Measurements from ENCODE around the gene PCDH7. TPM values are rescaled to one million over a fixed set of nuclear protein-coding genes. Genes with fewer than 3 reads are reported as not detected.

Gene PCDH7
- total and polyA plus RNA-seq, 7 donors: 0.60 to 221 (median 156) TPM

DNA sequence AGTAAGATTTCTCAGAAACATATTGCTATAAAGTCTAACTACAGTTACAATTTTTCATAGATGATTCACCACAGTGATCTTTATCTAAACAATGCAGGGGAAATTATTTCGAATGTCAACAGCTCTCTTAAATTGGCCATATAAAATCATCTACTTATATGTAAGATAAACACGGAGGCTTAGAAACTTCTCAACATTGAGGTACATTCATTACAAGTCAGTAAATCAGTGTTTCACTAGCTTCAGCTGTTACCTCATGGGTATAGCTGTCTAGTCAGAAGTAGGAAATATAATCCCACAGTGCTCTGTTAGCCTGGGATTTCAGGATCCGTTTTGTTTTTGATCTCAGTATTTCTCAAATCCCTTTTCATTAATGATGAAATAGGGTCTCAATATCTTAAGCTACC lies 43.2 kb downstream of the PCDH7 start:
- Histone ChIP-seq H3K9me3 (no peaks in the 10 kb centered on the region), H3K27me3 (no peaks in the 10 kb centered on the region), H3K4me1 (peaks cover 0 to 43% (median 16%) of the 10 kb centered on the region in 4 donors), H3K27ac (peak overlapping the region in 3 of 4 donors; percentile 4 to 36 (median 30)), H3K36me3 (no peaks in the 10 kb centered on the region), H3K4me3 (no peak overlapping the region)
- 14 to 56% methylated on average over 3 of the region's 3 CpGs for WGBS, 2 donors
- TF ChIP-seq, protein P1, sequence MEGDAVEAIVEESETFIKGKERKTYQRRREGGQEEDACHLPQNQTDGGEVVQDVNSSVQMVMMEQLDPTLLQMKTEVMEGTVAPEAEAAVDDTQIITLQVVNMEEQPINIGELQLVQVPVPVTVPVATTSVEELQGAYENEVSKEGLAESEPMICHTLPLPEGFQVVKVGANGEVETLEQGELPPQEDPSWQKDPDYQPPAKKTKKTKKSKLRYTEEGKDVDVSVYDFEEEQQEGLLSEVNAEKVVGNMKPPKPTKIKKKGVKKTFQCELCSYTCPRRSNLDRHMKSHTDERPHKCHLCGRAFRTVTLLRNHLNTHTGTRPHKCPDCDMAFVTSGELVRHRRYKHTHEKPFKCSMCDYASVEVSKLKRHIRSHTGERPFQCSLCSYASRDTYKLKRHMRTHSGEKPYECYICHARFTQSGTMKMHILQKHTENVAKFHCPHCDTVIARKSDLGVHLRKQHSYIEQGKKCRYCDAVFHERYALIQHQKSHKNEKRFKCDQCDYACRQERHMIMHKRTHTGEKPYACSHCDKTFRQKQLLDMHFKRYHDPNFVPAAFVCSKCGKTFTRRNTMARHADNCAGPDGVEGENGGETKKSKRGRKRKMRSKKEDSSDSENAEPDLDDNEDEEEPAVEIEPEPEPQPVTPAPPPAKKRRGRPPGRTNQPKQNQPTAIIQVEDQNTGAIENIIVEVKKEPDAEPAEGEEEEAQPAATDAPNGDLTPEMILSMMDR (IDR thresholded peaks at IDR 0.05): no peak
- TF ChIP-seq POLR2AphosphoS5 (IDR thresholded peaks at IDR 0.05): peak in 1 of 4 donors; percentile 6
- TF ChIP-seq EP300 (IDR thresholded peaks at IDR 0.05): no peak
- TF ChIP-seq POLR2A (IDR thresholded peaks at IDR 0.05): no peak
- DNase-seq: no peak
- intact Hi-C loops (cut with DNase I): no loop called here

DNA sequence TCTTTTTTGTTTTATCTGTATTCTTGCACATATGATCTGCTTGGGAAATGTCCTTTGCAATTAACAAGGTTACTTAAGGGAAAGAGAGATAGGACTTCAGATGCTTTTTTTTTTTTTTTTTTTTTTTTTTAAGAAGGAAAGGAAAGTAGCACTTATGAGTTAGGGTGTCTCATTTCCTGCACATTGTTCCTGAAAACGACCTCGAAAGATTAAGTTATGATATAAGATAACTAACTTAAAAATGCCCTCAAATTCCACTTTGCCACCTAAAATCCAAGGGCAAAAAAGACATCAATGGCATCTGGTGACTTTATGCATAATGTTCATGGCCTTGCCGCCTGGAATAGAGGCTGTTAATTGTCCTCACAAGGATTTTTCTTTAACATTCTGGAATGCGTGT lies 44.9 kb downstream of the PCDH7 start:
- Histone ChIP-seq H3K4me3 (no peak overlapping the region), H3K9me3 (no peaks in the 10 kb centered on the region), H3K27ac (no peak overlapping the region), H3K36me3 (no peaks in the 10 kb centered on the region), H3K4me1 (peaks cover 0 to 56% (median 26%) of the 10 kb centered on the region in 4 donors), H3K27me3 (no peaks in the 10 kb centered on the region)
- no peak for DNase-seq
- TF ChIP-seq POLR2AphosphoS5 (IDR thresholded peaks at IDR 0.05): no peak
- no peak for TF ChIP-seq POLR2A (IDR thresholded peaks at IDR 0.05)
- TF ChIP-seq, protein P1 (IDR thresholded peaks at IDR 0.05): no peak
- intact Hi-C loops (cut with DNase I): no loop called here
- 70 to 83% methylated on average over 4 of the region's 4 CpGs for WGBS, 2 donors

DNA sequence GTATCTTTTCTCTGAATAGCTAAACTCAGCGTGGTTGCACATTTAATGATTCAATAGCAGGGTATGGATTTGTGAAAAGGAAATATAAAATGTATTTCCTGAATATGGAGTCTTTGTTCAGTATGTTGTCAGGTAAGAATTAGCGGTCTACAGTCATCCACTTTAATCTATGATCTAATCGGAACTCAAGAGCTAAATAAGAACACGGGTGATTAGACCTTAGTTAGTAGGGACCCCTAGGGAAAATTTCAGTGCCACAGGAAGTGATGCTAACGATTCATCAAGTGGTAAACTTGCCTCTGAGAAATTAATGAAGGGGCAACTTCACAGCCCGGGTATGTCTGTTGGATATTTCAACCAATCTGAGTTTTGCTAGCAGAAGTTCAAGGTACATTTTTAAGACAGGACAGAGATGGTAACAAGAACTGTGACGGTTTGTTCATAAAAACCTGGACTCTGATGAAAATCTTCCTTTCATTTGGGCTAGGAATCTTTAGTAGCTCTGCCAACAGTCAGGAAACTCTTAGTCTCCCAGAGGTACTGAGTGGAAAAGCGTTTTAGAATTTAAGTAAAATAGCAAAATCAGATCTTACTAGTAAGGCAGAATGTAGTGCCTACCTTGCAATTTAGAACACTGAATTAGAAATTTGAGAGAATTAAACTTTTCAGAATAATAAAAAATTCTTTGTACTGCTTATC lies 47.1 kb downstream of the PCDH7 start:
- H3K4me1 ChIP-seq: peaks cover 0 to 56% (median 34%) of the 10 kb centered on the region in 4 donors
- intact Hi-C loops (cut with DNase I): no loop called here
- WGBS, 2 donors: 84 to 86% methylated on average over 8 of the region's 8 CpGs
- H3K36me3 ChIP-seq: no peaks in the 10 kb centered on the region
- H3K9me3 ChIP-seq: no peaks in the 10 kb centered on the region
- TF ChIP-seq, protein P1 (IDR thresholded peaks at IDR 0.05): no peak
- TF ChIP-seq POLR2AphosphoS5 (IDR thresholded peaks at IDR 0.05) (no peak), EP300 (IDR thresholded peaks at IDR 0.05) (no peak), POLR2A (IDR thresholded peaks at IDR 0.05) (no peak)
- no peak for DNase-seq
- H3K4me3 ChIP-seq: no peak overlapping the region
- H3K27ac ChIP-seq: no peak overlapping the region
- no peaks in the 10 kb centered on the region for H3K27me3 ChIP-seq

- no peak overlapping the region for H3K27ac ChIP-seq
- no peaks in the 10 kb centered on the region for H3K36me3 ChIP-seq
- no peaks in the 10 kb centered on the region for H3K27me3 ChIP-seq
- no peaks in the 10 kb centered on the region for H3K9me3 ChIP-seq
- DNase-seq: no peak
- 59 to 71% methylated on average over 2 of the region's 2 CpGs for WGBS, 2 donors
- TF ChIP-seq POLR2AphosphoS5 (IDR thresholded peaks at IDR 0.05) (no peak), POLR2A (IDR thresholded peaks at IDR 0.05) (no peak)
- peaks cover 0 to 46% (median 26%) of the 10 kb centered on the region in 4 donors for H3K4me1 ChIP-seq
- intact Hi-C loops (cut with DNase I): no loop called here
- H3K4me3 ChIP-seq: no peak overlapping the region
Measured at GRCh38 chr4:30768277-30768676, 48.1 kb downstream of the PCDH7 start.

DNA sequence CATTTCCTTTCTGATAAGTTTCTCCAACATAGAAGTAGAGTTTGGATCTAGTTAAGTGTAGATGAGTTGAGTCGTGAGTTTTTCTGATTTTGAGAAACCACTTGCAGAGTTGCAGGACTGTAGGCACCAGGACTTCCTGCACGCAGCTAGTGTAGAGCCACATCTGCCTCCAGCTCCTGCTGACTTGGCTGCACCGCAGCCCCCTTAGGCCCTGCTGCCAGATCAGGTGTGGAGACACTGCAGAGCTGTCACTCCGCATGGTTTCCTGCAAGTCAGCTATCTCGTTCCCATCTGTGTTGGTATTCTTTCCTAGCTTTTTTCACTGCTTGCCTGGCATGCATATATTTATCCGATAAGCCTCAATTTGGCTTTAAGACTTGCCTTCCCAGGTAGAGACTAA lies 48.9 kb downstream of the PCDH7 start:
- no peak for DNase-seq
- Histone ChIP-seq H3K4me1 (peaks cover 0 to 38% (median 21%) of the 10 kb centered on the region in 4 donors), H3K27ac (no peak overlapping the region), H3K27me3 (no peaks in the 10 kb centered on the region), H3K9me3 (no peaks in the 10 kb centered on the region), H3K36me3 (no peaks in the 10 kb centered on the region), H3K4me3 (no peak overlapping the region)
- intact Hi-C loops (cut with DNase I): no loop called here
- TF ChIP-seq, protein P1 (IDR thresholded peaks at IDR 0.05): no peak
- TF ChIP-seq EP300 (IDR thresholded peaks at IDR 0.05): no peak
- TF ChIP-seq POLR2AphosphoS5 (IDR thresholded peaks at IDR 0.05): no peak
- TF ChIP-seq POLR2A (IDR thresholded peaks at IDR 0.05): no peak
- WGBS, 2 donors: 80 to 91% methylated on average over 6 of the region's 6 CpGs

Measured in sigmoid colon (tissue), 7 donors.